Heart left ventricle (tissue), 16 donors: ENCODE results near the gene HIVEP2. TPM values are rescaled to one million over a fixed set of nuclear protein-coding genes. Genes with fewer than 3 reads are reported as not detected.
A peak's percentile ranks its signal among the peaks of the same experiment; 100 is the strongest.

Experiments
- ATAC-seq, 4 donors: fragments of 200-7000 bp; cut with Tn5 transposase; one replicate each; pipeline ENCODE4 v1.9.1; 2020 to 2022; ENCODE audit warnings: moderate library complexity in 4 of 4, mild to moderate bottlenecking in 3 of 4, moderate number of reproducible peaks in 1 of 4
- DNase-seq, 5 donors: peaks; one replicate each; pipeline ENCODE4 v3.0.0-alpha.2; 2020
- H3K27ac ChIP-seq, 12 donors: fragments of 200-600 bp; sonication (generic) in 4 of 12; one replicate each; pipeline versions ENCODE4 v1.5.0 to v1.8.0; 2016 to 2022; ENCODE audit warnings: mild to moderate bottlenecking in 2 of 12
- H3K27me3 ChIP-seq, 9 donors: fragments of 200-600 bp; sonication (generic) in 2 of 9; one replicate each; pipeline versions ENCODE4 v1.5.1 to v1.8.0; 2016 to 2022; ENCODE audit warnings: mild to moderate bottlenecking in 3 of 9
- H3K36me3 ChIP-seq, 9 donors: fragments of 200-600 bp; sonication (generic) in 2 of 9; one replicate each; pipeline versions ENCODE4 v1.5.0 to v1.8.0; 2018 to 2022; ENCODE audit warnings: mild to moderate bottlenecking in 2 of 9
- H3K4me1 ChIP-seq, 12 donors: fragments of 200-600 bp; sonication (generic) in 4 of 12; one replicate each; pipeline versions ENCODE4 v1.5.0 to v1.8.0; 2016 to 2022; ENCODE audit warnings: mild to moderate bottlenecking in 3 of 12
- H3K4me3 ChIP-seq, 12 donors: fragments of 200-600 bp; sonication (generic) in 4 of 12; one replicate each; pipeline versions ENCODE4 v1.5.0 to v1.8.0; 2017 to 2022; ENCODE audit warnings: mild to moderate bottlenecking in 9 of 12, moderate library complexity in 4 of 12
- H3K9me3 ChIP-seq, 12 donors: fragments of 200-600 bp; sonication (generic) in 4 of 12; one replicate each; pipeline versions ENCODE4 v1.5.0 to v1.8.0; 2016 to 2022; ENCODE audit warnings: mild to moderate bottlenecking in 1 of 12
- CTCF ChIP-seq, 12 donors: fragments of 200-600 bp; sonication (generic) in 4 of 12; IDR thresholded peaks; one replicate each; pipeline versions ENCODE4 v1.5.0 to v1.8.0; 2018 to 2022; ENCODE audit warnings: antibody characterized with exemption in 12 of 12, mild to moderate bottlenecking in 5 of 12
- POLR2A ChIP-seq, 2 donors: fragments of 450-650 bp; IDR thresholded peaks; one replicate each; pipeline ENCODE4 v1.6.1; 2017; ENCODE audit warnings: antibody characterized with exemption in 2 of 2, mild to moderate bottlenecking in 2 of 2, moderate library complexity in 2 of 2
- WGBS, 4 donors: extraction: QIAGEN DNeasy Blood & Tissue Kit in 2 of 4; methylation state at CpG; one replicate each; pipeline versions ENCODE4 v1.1.5 to v1.1.7; 2013 to 2018; 5-methylcytosine and 5-hydroxymethylcytosine counted together
- intact Hi-C, 10 donors: fragments of 100-400 bp; cut with DNase I; formaldehyde crosslinking; loops; one replicate each; pipeline versions ENCODE4 v1.11.1 to v1.14.2; 2022
- polyA plus RNA-seq, 2 donors: library from polyadenylated mRNA; stranded (reverse); fragments of 200-250 nt; gene quantifications; one replicate each; pipeline ENCODE4 v1.2.3, GENCODE V29; 2013
- total RNA-seq, 9 donors: library from RNA; depleted of rRNA in 2 of 9; stranded (reverse); fragments of >200 nt in 2 of 9; fragmentation: NEBNext Ultra II Directional in 3 of 9; extraction: Animal tissue kit (Norgen Biotek cat#: 25700) in 3 of 9; gene quantifications; one replicate each; pipeline versions ENCODE4 v1.1.0 to v1.2.4, GENCODE V29; 2016 to 2023
- donor health status: ischemic (EF 13 %, LVEDD 7.1; RV severe dilation, severe dysfunction).
- donor health status: healthy with polysubstance abuse.
- donor health status: DM: no; HTN: yes; CAD: no.
- donor health status: DM: no; HTN: no; CAD: no.
- donor health status: ischemic (EF 25% LVEDD 6.9; RV normal size, moderate dysfunction).
- donor health status: ischemic (EF 25% LVEDD 5.7; RV mildly dilated, moderate dysfunction).
- donor health status: healthy.
- donor health status: DM: yes; HTN: yes; CAD: no.
- donor health status: ischemic (EF 35%, LVEDD 5.7; RV mildly dilated, moderate dysfunction).
- donor health status: nonischemic (EF 11% LVEDD 7.7; RV severe dilation, severe dysfunction).
- donor health status: DM: yes; HTN: yes; CAD: no.
- donor health status: PGD.
- donor health status: ischemic (EF 29% LVEDD 5.4; RV normal size, mild dysfunction).
- donor health status: nonischemic (EF 23%, LVEDD 6.1; RV moderate dilation, normal function).

The HIVEP2 gene
- total and polyA plus RNA-seq, 11 donors: 2.7 to 31.2 (median 20.4) TPM

- ATAC-seq (no peak), DNase-seq (no peak)
- Histone ChIP-seq H3K36me3 (no peaks in the 10 kb centered on the region), H3K27ac (no peak overlapping the region), H3K9me3 (no peaks in the 10 kb centered on the region), H3K27me3 (no peaks in the 10 kb centered on the region), H3K4me3 (no peak overlapping the region), H3K4me1 (peaks cover 0 to 46% (median 29%) of the 10 kb centered on the region in 12 donors)
- TF ChIP-seq CTCF (IDR thresholded peaks at IDR 0.05): no peak
- TF ChIP-seq POLR2A (IDR thresholded peaks at IDR 0.05): no peak
- intact Hi-C loops: loop anchor here in 3 of 10 donors (10.0 kb wide), 3 partner anchors 48 to 202 kb away; partner anchors contain the start of gene HIVEP2 (in 1 of the 3)
These were observed 48.2 kb downstream of the HIVEP2 start for GRCh38 chr6:142896732-142897131.

DNA sequence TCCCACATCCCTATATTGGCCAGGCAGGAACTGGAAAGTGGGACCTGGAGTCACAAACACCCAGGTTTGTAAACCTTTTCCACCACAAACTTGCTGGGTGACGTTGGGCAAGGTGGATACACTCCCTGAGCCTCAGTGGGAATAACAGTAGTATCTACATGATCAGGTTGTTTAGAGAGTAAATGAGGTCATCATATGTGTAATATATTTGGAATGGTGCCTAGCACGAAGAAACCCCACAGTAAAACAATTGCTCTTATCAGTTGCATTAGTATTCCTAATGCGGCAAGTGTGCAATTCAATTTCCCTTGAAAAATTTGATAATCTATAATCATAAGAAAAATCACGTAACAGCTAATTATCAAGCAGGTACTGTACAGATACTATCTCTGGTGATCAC lies 51.9 kb downstream of the HIVEP2 start:
- Histone ChIP-seq H3K4me1 (peaks cover 0 to 20% (median 12%) of the 10 kb centered on the region in 12 donors), H3K36me3 (no peaks in the 10 kb centered on the region), H3K27me3 (no peaks in the 10 kb centered on the region), H3K9me3 (no peaks in the 10 kb centered on the region), H3K27ac (no peak overlapping the region), H3K4me3 (peak overlapping the region in 2 of 12 donors; percentile 8 to 21)
- intact Hi-C loops: loop anchor here in 3 of 10 donors (10.0 kb wide), 3 partner anchors 52 to 198 kb away; partner anchors contain the start of gene HIVEP2 (in 1 of the 3)
- no peak for TF ChIP-seq CTCF (IDR thresholded peaks at IDR 0.05)
- TF ChIP-seq POLR2A (IDR thresholded peaks at IDR 0.05): no peak
- no peak for DNase-seq
- WGBS, 4 donors: 42 to 73% (median 52%) methylated on average over 4 of the region's 4 CpGs
- peak in 2 of 4 donors; percentile 14 to 32 for ATAC-seq

- TF ChIP-seq POLR2A (IDR thresholded peaks at IDR 0.05): no peak
- no peak for TF ChIP-seq CTCF (IDR thresholded peaks at IDR 0.05)
- intact Hi-C loops: loop anchor here in 3 of 10 donors (10.0 kb wide), 3 partner anchors 52 to 198 kb away; partner anchors contain the start of gene HIVEP2 (in 1 of the 3)
- ATAC-seq (peak in 3 of 4 donors; percentile 43 to 75 (median 64)), DNase-seq (no peak)
- Histone ChIP-seq H3K4me1 (peaks cover 0 to 25% (median 14%) of the 10 kb centered on the region in 12 donors), H3K27ac (no peak overlapping the region), H3K36me3 (no peaks in the 10 kb centered on the region), H3K4me3 (peak overlapping the region in 2 of 12 donors; percentile 8 to 21), H3K9me3 (no peaks in the 10 kb centered on the region), H3K27me3 (no peaks in the 10 kb centered on the region)
- 43 to 55% (median 50%) methylated on average over 10 of the region's 10 CpGs for WGBS, 4 donors
These were observed 52.5 kb downstream of the HIVEP2 start for GRCh38 chr6:142892254-142893021.

GRCh38 chr6:142891454-142891853 lies 53.5 kb downstream of the HIVEP2 start:
- Histone ChIP-seq H3K4me3 (no peak overlapping the region), H3K4me1 (peaks cover under 1 to 30% (median 24%) of the 10 kb centered on the region in 12 donors), H3K9me3 (no peaks in the 10 kb centered on the region), H3K27me3 (no peaks in the 10 kb centered on the region), H3K36me3 (no peaks in the 10 kb centered on the region), H3K27ac (no peak overlapping the region)
- ATAC-seq (no peak), DNase-seq (no peak)
- intact Hi-C loops: loop anchor here in 3 of 10 donors (10.0 kb wide), 3 partner anchors 53 to 197 kb away; partner anchors contain the start of gene HIVEP2 (in 1 of the 3)
- WGBS, 4 donors: 92 to 97% (median 96%) methylated on average over 5 of the region's 5 CpGs
- no peak for TF ChIP-seq POLR2A (IDR thresholded peaks at IDR 0.05)
- no peak for TF ChIP-seq CTCF (IDR thresholded peaks at IDR 0.05)
